GM12878 (cell line): ENCODE measurements around the gene ARL4C. TPM values are rescaled to one million over a fixed set of nuclear protein-coding genes. Genes with fewer than 3 reads are reported as not detected.

Source experiments
- ATAC-seq: fragments of 200-7000 bp; cut with Tn5 transposase; 3 replicates; pipeline ENCODE4 v1.9.1; 2020; ENCODE audit warnings: mild to moderate bottlenecking, moderate library complexity
- BruUV-seq: library from RNA; stranded (reverse); fragments of 400-500 nt; replicated peaks from 2 replicates; lab custom pipeline; 2021; lab: Mats Ljungman, UMichigan
- CTCF ChIA-PET: fragments of 300-600 bp; sonication (Branson Sonifier 250); formaldehyde crosslinking; extraction: SDS; loops from one replicate; lab custom pipeline; 2021; ENCODE audit warnings: inconsistent platforms; lab: Yijun Ruan, JAX
- POLR2A ChIA-PET: fragments of 350-600 bp; formaldehyde crosslinking; extraction: SDS; loops from one replicate; lab custom pipeline; 2021; ENCODE audit warnings: inconsistent platforms; lab: Charles Lee
- RAD21 ChIA-PET: fragments of 300-600 bp; sonication (Branson Sonifier 250); formaldehyde crosslinking; loops from one replicate; lab custom pipeline; 2023; ENCODE audit warnings: antibody characterized with exemption; ENCODE audit not compliant: unreplicated experiment; lab: Charles Lee
- SMC1A ChIA-PET: fragments of 300-600 bp; sonication (Branson Sonifier 250); formaldehyde crosslinking; loops from one replicate; lab custom pipeline; 2023; ENCODE audit not compliant: unreplicated experiment, uncharacterized antibody; lab: Charles Lee
- DNase-seq: peaks from one replicate; pipeline ENCODE4 v3.0.0-alpha.2; 2011; ENCODE audit warnings: low read depth, low spot score
- FAIRE-seq: peaks from 3 replicates; lab custom pipeline; 2011; peaks lifted over from hg19 to GRCh38; lab: Jason Lieb, UNC
- H2AFZ ChIP-seq: 2 replicates; pipeline ENCODE4 v1.6.0; 2011; ENCODE audit warnings: low read depth, low read length, control low read depth; ENCODE audit not compliant: control insufficient read depth
- H3K27ac ChIP-seq: 2 replicates; pipeline ENCODE4 v1.5.1; 2011; ENCODE audit warnings: control low read depth; ENCODE audit not compliant: control insufficient read depth, insufficient read depth
- H3K27me3 ChIP-seq, 2 experiments: replicated peaks in 1 of 2; 2 replicates each; pipeline versions ENCODE4 v1.6.0 to v1.6.1; 2011; ENCODE audit warnings: low read length in 1 of 2; ENCODE audit not compliant: control insufficient read depth in 2 of 2, insufficient read depth in 2 of 2
- H3K36me3 ChIP-seq, 2 experiments: 2 replicates each; pipeline ENCODE4 v1.5.1; 2011; ENCODE audit warnings: low read length in 1 of 2; ENCODE audit not compliant: control insufficient read depth in 2 of 2, insufficient read depth in 2 of 2
- H3K4me1 ChIP-seq: 2 replicates; pipeline ENCODE4 v1.6.1; 2011; ENCODE audit warnings: mild to moderate bottlenecking, low read length, moderate library complexity, mixed read lengths; ENCODE audit not compliant: control insufficient read depth, insufficient read depth
- H3K4me2 ChIP-seq: 2 replicates; pipeline ENCODE4 v1.6.0; 2011; ENCODE audit warnings: control low read depth; ENCODE audit not compliant: control insufficient read depth, insufficient read depth
- H3K4me3 ChIP-seq: fragments of 200-600 bp; sonication (generic); 2 replicates; pipeline ENCODE4 v1.5.1; 2016
- H3K79me2 ChIP-seq: 2 replicates; pipeline ENCODE4 v1.6.0; 2011; ENCODE audit warnings: low read length; ENCODE audit not compliant: control insufficient read depth, insufficient read depth
- H3K9ac ChIP-seq: 2 replicates; pipeline ENCODE4 v1.8.0; 2011; ENCODE audit warnings: low read length, control low read depth, mixed read lengths; ENCODE audit not compliant: control insufficient read depth, insufficient read depth
- H3K9me3 ChIP-seq: replicated peaks from 3 replicates; pipeline ENCODE4 v1.5.1; 2011; ENCODE audit warnings: mild to moderate bottlenecking, low read length; ENCODE audit not compliant: control insufficient read depth, insufficient read depth
- H4K20me1 ChIP-seq: 2 replicates; pipeline ENCODE4 v1.6.0; 2011; ENCODE audit not compliant: control insufficient read depth, insufficient read depth
- ATF7 ChIP-seq: fragments of 450-650 bp; IDR thresholded peaks from 2 replicates; pipeline ENCODE4 v1.6.1; 2016; ENCODE audit warnings: low read depth, mild to moderate bottlenecking
- RAD51 ChIP-seq: fragments of 450-650 bp; IDR thresholded peaks from 2 replicates; pipeline ENCODE4 v1.6.1; 2016; ENCODE audit warnings: moderate library complexity, mild to moderate bottlenecking, inconsistent platforms
- RELA ChIP-seq: fragments of 450-650 bp; IDR thresholded peaks from 2 replicates; pipeline ENCODE4 v1.8.0; 2014; ENCODE audit warnings: borderline replicate concordance; ENCODE audit not compliant: partially characterized antibody
- SIX5 ChIP-seq: IDR thresholded peaks from 2 replicates; pipeline ENCODE4 v1.6.1; 2011; ENCODE audit warnings: mild to moderate bottlenecking, low read depth, low read length, moderate library complexity; ENCODE audit not compliant: severe bottlenecking
- WRNIP1 ChIP-seq: IDR thresholded peaks from 2 replicates; pipeline ENCODE4 v1.6.1; 2011; ENCODE audit warnings: low read depth, low read length, improper control_type of control experiment, borderline replicate concordance
- WGBS: methylation state at CpG from one replicate; pipeline ENCODE4 v1.1.6; 2016; ENCODE audit warnings: low lambda C conversion rate; ENCODE audit not compliant: insufficient replicate concordance, insufficient coverage; ENCODE audit errors: missing lambda C conversion rate; 5-methylcytosine and 5-hydroxymethylcytosine counted together
- in situ Hi-C: fragments of 300-500 bp; cut with MboI; formaldehyde crosslinking; loops from 9 replicates; pipeline ENCODE4 v1.14.3; 2018; ENCODE audit warnings: mixed read lengths
- intact Hi-C: fragments of 100-400 bp; cut with micrococcal nuclease; formaldehyde crosslinking; loops from one replicate; pipeline ENCODE4 v1.14.2; 2022; ENCODE audit not compliant: unreplicated experiment
- polyA plus RNA-seq, 11 experiments: library from polyadenylated mRNA; depleted of rRNA in 4 of 11; unstranded in 6 of 11; stranded (reverse) in 5 of 11; fragments of >200 nt; fragmentation: Nextera tagmentation in 4 of 11; fragmentation: Illumina TruSeq in 1 of 11; extraction: Ambion mirVana in 4 of 11; extraction: Trizol in 1 of 11; gene quantifications; 1 replicate in 1 of 11; 2 replicates in 10 of 11; pipeline versions ENCODE4 v1.2.1 to v1.2.3, GENCODE V29; 2011 to 2016; ENCODE audit warnings: inconsistent platforms in 2 of 11, missing spikeins in 2 of 11, low read depth in 1 of 11
- total RNA-seq, 4 experiments: library from RNA; depleted of rRNA in 3 of 4; stranded (reverse); fragments of >200 nt in 3 of 4; fragmentation: Illumina TruSeq in 1 of 4; extraction: Trizol in 1 of 4; gene quantifications; 2 replicates each; pipeline versions ENCODE4 v1.2.1 to v1.2.3, GENCODE V29; 2013 to 2021

ARL4C gene
- total and polyA plus RNA-seq, 10 of the 15 experiments (the other 5 are each of a cell fraction or from before 2014, with no cell fraction given): 0.03 to 0.72 (median 0.06) TPM; not detected in 4

GRCh38 chr2:234495251-234496054, 1.4 kb downstream of the ARL4C start (continued):
- TF ChIP-seq RELA (no peak), SIX5 (no peak), RAD51 (no peak)
- TF ChIP-seq, all 136 proteins: peak for 0

- ChIA-PET RAD21 (no interaction called here), SMC1A (interaction anchor here (0.7 kb wide), 1 partner anchor 185 kb away, joined by 3 read pairs; no protein-coding TSS in a partner anchor), CTCF (interaction anchor here (0.6 kb wide), 1 partner anchor 1371 kb away, joined by 5 read pairs; no protein-coding TSS in a partner anchor), POLR2A (no interaction called here)
- Histone ChIP-seq H3K4me1 (peaks cover 13% of the 10 kb centered on the region), H3K4me3 (no peak overlapping the region), H3K9ac (peak overlapping the region; percentile 54; the same call in 1 of the 2 replicates), H3K36me3 (no peaks in the 10 kb centered on the region), H3K27ac (no peak overlapping the region), H3K9me3 (no peaks in the 10 kb centered on the region), H2AFZ (no peak overlapping the region), H3K4me2 (peak overlapping the region; percentile 47), H3K79me2 (no peaks in the 10 kb centered on the region; the same call in none of the 2 replicates), H4K20me1 (no peaks in the 10 kb centered on the region), H3K27me3 (peaks cover 3 to 11% of the 10 kb centered on the region in 2 experiments)
- in situ Hi-C loops: loop anchor here (5.0 kb wide), 1 partner anchor 212 kb away; no protein-coding TSS in a partner anchor
- intact Hi-C loops: loop anchor here (5.0 kb wide), 1 partner anchor 82 kb away; no protein-coding TSS in a partner anchor
- no TSS peak for BruUV-seq
- no peak for ATAC-seq
- FAIRE-seq: no peak
- 43% methylated on average over 9 of the region's 9 CpGs for WGBS
- TF ChIP-seq WRNIP1 (no peak), ATF7 (peak; percentile 61)
- DNase-seq: no peak
These were observed 2.3 kb downstream of the ARL4C start for GRCh38 chr2:234494361-234495250.
